COR-L47 (cell line): ENCODE results near the gene ARL14.

Experiments used
- DNase-seq: peaks from one replicate; lab custom pipeline; 2025; lab: John Stamatoyannopoulos, UW

Gene ARL14

DNA sequence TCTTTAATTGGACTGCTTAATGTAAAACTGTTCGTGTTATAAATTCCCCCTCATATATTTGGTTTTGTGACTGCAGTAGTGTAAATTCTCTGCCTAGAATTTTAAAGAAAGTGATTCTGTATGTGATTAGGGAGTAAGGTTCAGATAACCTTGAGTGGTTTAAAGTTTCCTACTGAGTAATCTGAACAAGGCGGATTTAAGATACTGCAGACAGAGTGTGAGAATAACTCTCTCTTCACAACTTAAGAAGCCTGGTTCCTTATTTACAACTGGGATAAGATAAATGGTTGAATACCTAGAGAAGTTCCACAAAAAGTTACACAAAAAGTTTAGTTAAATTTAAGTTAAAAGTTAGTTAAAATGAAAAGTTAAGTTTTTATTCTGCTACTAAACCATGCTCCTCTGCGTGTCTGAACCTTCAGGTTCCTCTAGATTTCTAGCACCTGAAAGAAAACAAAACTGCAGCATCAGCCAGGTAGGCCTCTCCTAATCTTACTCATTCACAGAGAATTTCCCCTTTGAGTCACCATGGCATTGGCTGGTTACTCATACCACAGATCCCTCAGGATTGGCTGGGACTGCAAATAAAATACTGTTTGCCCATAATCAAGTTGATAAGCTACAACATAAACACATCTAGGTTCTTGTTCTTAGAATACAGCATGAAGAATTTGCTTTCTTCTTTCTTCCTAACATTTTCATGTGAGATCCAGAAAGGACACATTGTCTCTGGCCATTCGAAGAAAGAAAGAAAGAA, at the start of gene ARL14:
Gene ARL14, plus strand, starts transcription at position 614 of the 757 bp plus-strand sequence. CDS start 187 bp downstream, outside the sequence.
- DNase-seq = no peak

DNA sequence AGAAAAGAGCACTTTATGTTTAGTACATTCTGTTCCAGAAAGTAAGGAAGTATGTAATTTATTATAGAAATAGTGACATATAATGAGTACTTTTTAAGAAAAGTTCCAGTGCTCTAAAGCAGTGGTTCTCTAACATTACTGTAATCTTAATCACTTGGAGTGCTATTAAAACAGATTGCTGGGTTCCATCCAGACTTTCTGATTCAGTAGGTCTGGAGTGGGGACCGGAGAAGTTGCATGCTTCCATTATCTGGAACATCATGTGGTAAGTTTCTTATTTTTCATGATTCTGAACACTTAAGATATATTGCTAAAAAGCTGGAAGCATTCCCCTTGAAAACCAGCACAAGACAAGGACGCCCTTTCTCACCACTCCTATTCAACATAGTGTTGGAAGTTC, 47.5 kb upstream of the ARL14 start:
- DNase-seq = no peak

DNA sequence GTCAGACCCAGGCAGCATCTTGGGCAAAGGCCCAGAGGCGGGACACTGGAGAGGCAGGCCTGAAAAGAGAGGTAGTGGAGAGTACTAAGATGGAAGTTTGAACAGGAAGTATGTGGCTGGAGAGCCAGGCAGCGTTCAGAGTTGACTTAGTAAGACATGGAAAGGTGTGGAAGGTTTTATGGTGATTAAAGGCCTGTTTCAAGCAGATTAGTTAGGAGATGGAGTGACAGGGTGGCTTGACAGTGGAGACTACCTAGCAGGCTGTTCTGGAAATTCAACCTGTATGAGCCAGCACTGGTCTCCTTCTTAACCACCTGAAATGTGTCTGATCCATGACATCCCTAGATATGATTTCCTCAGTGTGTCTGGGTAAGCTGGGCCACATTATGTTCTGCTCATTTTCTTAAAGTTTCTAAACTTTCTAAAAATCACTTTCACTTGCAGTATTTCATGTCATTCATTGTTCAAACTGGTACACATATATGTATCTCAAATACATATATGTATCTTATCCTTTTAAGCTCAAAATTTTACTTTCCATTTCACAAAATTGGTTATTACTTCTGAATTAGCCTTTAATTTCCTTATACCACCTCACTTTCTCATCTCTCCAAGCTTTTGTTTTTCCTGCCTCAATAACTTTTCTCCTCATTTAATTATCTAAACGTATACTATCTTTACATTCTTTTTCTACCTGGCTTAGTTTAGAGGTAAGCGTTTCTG, 43.4 kb upstream of the ARL14 start:
- DNase-seq = no peak

DNA sequence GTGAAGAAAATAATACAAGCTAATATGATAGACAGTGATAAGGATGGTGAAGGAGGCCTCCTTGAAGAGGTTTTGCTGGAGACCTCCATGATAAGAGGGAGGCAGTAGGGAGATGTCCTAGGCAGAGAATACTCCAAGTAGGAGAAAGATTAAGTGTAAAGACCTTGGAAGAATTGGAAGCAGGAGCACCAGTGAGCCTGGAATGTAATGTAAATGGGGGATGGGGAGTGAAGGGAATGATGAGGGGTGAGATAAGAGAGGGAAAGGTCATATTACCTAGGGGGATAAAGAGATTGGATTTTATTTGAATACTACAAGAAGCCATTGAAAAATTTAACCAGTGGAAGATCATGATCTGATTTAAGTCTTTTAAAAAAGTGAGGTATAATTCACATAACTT, 41.7 kb upstream of the ARL14 start:
- no peak for DNase-seq

DNA sequence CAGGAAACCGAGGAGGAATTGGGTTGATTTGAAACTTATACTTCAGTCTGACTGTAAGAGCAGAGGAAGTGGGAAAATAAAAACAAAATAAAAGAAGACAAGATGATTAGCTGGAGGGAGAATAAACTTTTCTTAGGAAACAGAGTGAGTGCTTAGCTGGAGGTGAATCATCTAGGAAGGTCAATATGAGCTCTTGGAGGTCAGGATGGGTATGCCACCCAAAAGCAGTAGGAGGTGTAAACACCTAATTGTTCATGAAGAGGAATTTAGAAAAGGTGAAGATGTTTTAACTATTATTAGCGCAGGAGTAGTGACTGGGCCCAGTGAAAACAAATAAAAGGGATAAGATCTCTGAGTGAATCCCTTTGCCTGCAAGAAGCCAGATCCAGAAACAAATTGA, 39.9 kb upstream of the ARL14 start:
- DNase-seq = no peak

DNA sequence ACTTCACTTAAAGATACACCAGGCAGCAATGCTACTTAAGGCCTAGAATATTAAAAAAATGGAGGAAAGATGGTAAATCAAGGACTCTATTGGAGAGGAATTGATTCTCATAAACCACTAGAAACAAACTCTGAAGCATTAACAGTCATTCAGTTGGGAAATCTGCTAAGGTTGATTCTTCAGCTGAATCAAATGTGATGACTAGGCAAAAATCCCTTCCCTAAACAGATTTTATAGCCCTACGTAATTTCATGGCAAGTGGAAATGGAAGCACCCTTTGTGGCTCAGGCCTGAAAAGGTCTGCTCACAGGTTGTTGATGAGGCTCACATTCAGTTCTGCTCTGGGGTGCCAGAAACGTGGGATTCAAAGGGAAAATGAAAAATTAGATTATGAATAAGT, 38.8 kb upstream of the ARL14 start:
- no peak for DNase-seq

DNA sequence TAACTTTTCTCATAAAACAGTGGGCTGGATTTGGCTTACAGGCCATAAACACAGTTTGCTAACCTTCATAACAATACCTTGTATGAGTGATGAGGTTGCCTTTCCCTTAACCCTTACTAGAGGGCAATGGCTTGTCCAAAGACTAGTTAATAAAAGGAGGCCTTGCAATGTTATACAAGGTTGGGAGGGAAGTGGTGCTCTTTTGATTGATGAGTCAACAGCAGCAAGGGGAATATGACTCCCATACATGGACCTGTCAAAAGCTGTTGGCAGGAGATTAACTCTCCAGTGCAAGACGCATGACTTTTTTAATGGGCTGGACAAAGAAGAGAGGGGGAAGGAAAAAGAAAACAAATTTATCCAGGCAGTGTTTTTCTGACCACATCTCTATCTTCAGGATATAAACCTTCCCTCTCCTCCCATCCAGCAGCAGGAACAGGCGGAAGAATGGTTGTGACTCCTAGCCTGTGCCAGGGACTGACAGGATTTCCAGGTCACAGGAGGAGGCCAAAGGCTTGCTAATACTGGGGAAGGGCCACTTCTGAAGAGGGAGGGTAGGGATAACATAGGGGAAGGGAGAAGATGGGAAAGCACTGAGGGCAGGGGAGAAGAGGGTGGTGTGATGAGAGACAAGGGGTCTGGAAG, 35.2 kb upstream of the ARL14 start:
- no peak for DNase-seq

DNA sequence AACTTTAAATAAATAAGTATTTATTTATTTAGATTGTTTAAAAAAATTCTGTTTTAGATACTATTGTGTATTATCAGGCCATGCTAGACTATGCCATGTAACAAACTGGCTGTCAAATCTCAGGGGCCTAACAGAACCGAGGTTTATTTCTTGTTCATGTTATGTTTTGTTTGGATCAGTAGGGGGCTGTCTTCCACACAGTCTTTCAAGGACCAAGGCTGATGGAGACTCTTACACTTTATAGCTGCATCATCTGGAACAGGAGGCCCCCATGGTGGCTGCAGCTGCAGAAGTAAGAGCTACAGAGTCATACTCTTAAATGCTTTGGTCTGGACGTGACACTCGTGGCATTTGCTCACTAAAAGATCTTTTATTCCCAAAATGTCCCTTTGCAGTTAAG, 33.0 kb upstream of the ARL14 start:
- DNase-seq = no peak

DNA sequence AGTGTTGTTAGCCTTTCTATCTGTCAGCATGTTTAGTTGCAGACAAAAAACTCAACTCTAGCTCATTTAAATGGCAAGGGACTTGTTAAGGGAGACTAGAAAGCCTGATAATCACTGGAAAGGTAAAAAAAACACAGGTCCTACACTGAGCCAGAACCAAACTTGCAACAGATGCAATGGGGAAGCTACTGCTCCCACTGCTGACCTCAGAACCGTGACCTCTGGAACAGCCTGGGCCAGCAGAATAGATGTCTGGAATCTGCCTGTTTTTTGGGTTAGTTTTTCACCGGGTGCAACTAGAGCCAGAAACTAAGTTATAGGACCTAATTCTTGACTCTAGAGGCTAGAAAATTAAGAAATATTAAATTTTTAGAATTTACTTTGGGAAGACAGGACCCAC, 32.5 kb upstream of the ARL14 start:
- DNase-seq = no peak

DNA sequence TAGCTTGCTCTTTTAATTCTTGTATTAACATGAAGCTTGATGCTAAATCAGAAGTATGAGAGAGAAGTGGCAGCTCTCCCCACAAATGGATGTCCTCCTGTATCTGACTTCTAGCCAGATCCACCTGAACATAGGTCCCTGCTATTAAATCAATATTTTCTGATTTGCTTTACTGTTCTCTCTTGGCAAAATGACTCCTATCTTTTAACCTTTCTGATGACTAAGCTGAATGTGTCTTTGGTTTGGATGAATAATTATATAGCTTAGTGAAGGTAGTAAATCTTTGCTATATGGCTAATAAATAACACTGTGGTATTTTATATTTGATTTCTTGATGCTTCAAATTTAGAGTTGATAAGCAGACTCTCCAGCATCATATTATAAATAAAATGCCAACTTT, 28.3 kb upstream of the ARL14 start:
- DNase-seq = no peak

DNA sequence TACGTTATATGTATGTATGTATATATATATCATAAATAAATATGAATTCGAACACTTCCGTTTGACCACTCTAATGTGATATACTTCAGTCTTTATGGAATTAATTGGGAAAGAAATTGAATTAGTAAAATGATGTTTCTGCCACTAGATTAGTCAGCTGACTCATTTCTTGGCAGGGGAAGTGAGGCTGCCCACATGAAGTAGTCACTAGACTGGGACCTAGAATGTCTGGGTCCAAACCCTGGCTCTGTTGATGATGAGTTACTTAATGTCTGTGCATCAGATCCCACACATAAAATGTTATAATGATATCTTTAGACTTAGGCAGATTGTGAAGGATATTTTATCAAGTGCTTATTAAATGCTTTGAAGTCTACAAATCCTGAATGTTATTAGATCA, 27.4 kb upstream of the ARL14 start:
- no peak for DNase-seq

DNA sequence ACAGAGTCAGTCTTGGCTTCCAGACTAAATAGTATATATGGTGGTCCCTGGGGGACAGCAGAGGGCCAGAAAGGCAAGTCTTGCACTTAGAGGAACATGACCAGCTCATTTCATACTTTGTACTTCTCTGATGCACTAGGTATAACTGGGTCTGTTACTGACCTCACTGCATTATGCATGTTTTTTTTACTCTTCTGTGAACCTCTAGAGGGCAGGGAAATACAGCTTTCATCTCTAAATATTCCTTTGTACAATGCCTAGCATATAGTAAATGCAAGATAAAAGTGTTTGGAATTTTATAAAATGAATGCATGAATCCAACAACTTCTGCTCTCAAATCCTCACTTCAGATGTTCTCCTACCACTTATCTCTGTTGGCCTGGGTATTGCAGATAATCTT, 23.4 kb upstream of the ARL14 start:
- DNase-seq = no peak

DNA sequence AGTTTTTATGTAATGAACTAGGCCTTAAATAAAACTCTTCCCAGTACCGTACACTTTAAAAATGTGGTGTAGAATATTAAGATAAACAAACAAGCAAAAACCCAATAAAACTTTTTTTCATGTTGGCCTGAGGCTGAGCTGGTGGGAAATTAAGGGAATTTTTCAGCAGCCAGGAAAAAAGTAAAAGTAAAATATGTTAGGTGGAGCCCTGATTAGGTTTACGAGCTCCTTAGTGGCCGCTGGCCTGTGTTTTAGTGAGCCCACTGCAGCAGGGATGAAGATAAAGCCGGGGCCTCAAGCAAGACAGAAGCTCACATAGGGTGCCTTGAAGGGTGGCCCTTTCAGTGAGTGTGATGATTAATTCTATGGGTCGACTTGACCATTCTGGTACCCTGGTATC, 16.1 kb upstream of the ARL14 start:
- DNase-seq = no peak

DNA sequence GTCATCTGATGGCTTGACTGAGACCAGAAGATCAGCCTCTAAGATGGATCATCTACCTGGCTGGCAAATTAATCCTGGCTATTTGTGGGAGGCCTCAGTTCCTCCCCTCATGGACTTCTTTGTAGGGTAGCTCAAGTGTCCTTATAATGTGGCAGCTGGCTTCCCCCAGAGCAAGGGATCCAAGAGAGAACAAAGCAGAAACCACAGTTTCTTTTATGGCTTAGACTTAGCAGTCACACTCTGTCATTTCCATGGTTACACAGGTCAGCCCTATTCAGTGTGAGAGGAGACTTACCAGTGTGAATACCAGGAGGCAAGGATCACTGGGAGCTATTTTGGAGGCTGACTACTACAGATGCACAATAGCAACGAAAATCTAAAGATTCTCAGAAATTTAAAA, 15.3 kb upstream of the ARL14 start:
- peak; percentile 53 for DNase-seq

DNA sequence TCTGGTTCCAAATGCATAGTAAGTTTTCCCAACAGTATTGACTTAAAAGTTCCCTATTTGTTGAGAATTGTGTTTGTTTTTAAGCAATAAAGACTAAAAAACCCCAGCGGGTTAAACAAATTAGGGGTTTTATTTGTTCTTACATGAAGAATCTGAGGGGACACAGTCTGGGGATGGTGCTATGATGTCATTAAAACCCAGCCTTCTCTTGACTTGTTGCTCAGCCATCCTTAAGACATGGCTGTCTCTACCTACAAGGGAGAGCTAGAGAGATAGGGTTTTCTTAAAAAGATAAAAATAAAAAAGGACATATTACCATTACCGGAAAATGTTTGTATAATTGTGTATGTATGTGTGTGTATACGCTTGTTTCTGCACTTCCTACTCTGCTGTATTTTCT, 11.7 kb upstream of the ARL14 start:
- no peak for DNase-seq

DNA sequence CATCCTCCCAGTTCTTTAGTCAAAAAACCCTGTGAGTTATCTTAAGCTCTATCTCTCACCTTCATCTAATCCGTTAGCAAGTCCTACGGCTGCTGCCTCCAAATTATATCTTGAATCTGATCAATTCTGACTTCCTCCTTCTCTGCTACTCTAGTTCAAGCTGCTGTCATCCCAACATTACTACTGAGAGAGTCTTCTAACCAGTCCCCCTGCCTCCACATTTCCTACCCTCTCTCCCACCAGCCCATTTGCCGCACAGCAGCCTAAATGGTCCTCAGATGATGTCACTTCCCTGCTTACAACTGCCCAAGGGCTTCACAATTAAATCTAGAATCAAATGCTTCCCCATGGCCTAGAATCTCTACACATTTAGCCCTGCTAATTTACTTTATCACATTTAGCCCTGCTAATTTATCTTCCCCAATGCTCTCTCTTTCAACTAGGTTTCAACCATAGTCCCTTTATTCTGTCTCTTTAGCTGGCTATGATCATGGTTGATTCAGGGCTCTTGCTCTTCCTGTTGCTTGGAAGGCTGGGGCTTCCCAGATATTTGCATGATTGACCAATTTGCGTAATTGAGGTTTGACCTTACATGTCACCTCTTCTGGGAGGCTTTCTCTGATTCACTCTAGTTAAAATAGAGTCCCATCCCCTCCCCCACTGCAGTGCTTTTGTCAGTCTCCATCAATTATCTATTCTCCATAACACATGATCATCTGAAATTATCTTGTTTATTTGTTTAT, 11.0 kb upstream of the ARL14 start:
- DNase-seq = peak; percentile 96

DNA sequence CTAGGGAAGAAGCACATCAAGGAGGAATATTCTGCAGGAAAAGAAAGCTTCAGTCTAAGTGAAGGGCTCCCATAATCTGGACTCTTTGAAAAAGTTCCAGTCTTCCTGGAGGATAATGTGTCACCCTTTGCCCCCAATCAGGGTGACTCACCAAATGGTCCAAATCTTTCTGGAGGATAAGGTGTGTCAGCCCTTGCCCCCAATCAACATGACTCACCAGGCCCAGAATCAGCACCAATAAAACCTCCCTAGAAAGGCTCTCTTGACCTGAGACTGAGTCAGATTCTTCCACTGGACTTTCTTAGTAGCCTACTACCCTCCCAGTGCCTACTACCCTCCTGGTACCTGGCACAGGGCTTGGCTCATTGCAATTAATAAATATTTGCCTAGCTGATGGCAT, 9.5 kb upstream of the ARL14 start:
- DNase-seq = no peak

DNA sequence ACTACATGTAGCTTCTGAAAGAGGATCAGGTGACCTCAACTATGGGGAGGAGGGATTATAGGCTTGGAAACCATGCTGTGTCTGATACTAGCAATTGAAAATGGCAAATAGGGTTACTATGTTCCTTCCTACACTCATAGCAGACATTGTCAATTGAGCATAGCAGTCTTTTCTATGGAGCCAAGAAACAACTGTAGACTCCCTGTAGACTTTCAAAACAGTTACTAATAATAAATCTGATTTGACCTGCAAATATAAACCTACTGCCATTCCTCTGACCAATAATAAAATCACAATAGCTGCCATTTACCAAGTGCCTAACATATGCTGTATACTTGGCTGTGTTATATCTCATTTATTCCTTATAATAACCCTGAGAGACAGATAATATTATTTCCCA, 8.5 kb upstream of the ARL14 start:
- DNase-seq = no peak

DNA sequence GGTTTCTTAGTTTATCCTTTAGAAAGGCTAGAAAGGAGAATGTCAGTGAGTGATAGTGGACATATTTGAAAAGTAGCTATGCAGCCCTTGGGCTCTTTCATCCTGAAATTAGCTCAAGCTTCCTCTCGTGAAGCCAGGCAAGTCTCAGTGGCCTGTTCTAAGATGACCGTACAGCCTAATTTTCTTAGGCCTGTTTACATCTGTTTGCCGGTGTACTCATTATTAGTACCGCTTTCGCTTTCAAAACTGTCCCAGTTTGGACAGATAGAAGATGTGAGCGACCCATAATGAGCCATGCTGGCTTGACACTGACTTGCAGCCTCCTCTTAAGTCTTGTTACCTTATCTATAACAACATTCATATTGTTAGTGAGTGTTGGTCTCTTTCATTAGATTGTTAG, 5.7 kb upstream of the ARL14 start:
- DNase-seq = no peak

DNA sequence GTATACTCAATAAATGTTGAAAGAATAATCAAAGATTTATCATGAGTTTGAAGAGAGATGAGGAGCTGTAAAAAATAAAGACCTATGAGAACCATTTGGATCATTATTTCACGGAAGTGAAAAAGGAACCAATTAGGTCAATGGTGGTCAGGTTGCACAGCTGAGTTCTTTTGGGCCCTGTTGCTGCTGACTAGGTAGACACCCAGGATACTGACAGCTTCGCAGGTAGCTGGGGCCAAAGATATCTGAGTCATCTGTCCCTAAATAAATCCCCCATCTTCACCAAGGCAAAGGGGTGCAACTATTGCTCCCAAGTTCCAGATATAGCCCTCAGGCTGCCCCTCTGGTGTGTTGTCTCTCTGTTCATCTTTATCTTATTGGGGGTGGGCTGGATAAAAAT, 5.0 kb upstream of the ARL14 start:
- DNase-seq = no peak

DNA sequence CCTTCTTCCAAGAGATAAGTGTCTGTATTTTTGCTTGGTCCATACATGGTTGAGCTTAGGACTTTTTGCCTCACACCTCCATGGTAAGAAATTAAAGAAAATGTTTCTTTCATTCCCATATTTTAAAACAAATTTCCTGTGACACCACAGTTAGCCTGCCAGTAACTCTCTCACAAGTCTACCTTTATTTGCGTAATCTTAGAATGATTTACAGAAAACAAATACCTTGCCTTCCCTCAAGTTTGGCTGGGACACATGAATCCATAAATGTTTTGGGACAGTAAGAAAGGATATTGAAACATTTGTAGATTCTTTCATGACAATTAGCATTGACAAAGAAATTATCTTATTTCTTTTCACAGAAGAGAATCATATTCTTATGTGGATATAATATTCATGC, 3.8 kb upstream of the ARL14 start:
- DNase-seq = no peak

DNA sequence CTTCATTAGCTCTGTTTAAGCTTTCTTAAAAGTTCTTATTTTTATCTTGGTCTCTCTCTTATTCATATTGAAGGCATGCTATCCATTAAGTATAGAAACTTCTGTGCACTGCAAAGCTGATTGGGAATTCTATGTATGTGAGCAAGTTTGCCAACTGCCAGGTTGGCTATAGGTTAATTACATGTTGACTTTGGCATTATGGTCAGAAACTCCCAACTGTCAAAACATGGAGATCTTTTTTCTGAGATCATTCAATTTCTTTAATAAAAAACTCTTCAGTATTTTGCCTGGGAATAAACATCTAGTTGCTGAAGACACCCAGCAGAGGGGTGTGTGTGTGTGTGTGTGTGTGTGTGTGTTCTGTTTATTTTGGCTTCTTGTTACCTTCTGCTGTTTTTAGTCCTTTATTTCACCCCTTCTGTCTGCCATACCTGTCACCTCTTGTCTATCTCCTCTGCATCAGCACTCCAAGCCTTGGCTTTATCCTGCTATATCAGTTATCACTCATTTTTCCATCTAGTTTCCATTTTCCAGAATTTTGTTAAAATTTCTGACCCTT, 1.3 kb upstream of the ARL14 start:
- DNase-seq = peak; percentile 51
